GM23338 (cell line): ENCODE data around the gene TMEM63C. TPM values are rescaled to one million over a fixed set of nuclear protein-coding genes. Genes with fewer than 3 reads are reported as not detected.

ENCODE experiments used
- ATAC-seq: fragments of 200-7000 bp; cut with Tn5 transposase; 3 replicates; pipeline ENCODE4 v1.9.1; 2020
- DNase-seq: peaks from one replicate; pipeline ENCODE4 v3.0.0-alpha.2; 2015; ENCODE audit warnings: low spot score
- H2AFZ ChIP-seq: fragments of 200-600 bp; sonication (generic); 2 replicates; pipeline ENCODE4 v1.8.0; 2016; ENCODE audit warnings: antibody characterized with exemption, mild to moderate bottlenecking, moderate library complexity
- H3F3A ChIP-seq: fragments of 200-600 bp; sonication (generic); replicated peaks from 2 replicates; pipeline ENCODE4 v1.8.0; 2017; ENCODE audit warnings: antibody characterized with exemption, mixed run types, low read depth
- H3K27ac ChIP-seq: fragments of 200-600 bp; sonication (generic); 2 replicates; pipeline ENCODE4 v1.6.1; 2016; ENCODE audit warnings: low read depth
- H3K27me3 ChIP-seq: fragments of 200-600 bp; sonication (generic); 2 replicates; pipeline ENCODE4 v1.8.0; 2016; ENCODE audit warnings: mild to moderate bottlenecking, mixed run types, moderate library complexity; ENCODE audit not compliant: insufficient read depth
- H3K36me3 ChIP-seq: fragments of 200-600 bp; sonication (generic); 2 replicates; pipeline ENCODE4 v1.8.0; 2016; ENCODE audit warnings: mild to moderate bottlenecking; ENCODE audit not compliant: insufficient read depth
- H3K4me1 ChIP-seq: fragments of 200-600 bp; sonication (generic); 2 replicates; pipeline ENCODE4 v1.8.0; 2016; ENCODE audit warnings: mild to moderate bottlenecking, moderate library complexity; ENCODE audit not compliant: insufficient read depth
- H3K4me2 ChIP-seq: fragments of 200-600 bp; sonication (generic); 2 replicates; pipeline ENCODE4 v1.7.1; 2017; ENCODE audit warnings: mixed run types
- H3K4me3 ChIP-seq: fragments of 200-600 bp; sonication (generic); 2 replicates; pipeline ENCODE4 v1.6.1; 2016; ENCODE audit warnings: mixed run types
- H3K79me2 ChIP-seq: fragments of 200-600 bp; sonication (generic); replicated peaks from 2 replicates; pipeline ENCODE4 v1.8.0; 2017; ENCODE audit warnings: mild to moderate bottlenecking; ENCODE audit not compliant: insufficient read depth
- H3K9me2 ChIP-seq: fragments of 200-600 bp; sonication (generic); 2 replicates; pipeline ENCODE4 v1.8.0; 2017; ENCODE audit not compliant: insufficient read depth
- H4K20me1 ChIP-seq: fragments of 200-600 bp; sonication (generic); replicated peaks from 2 replicates; pipeline ENCODE4 v1.8.0; 2017; ENCODE audit warnings: mild to moderate bottlenecking; ENCODE audit not compliant: insufficient read depth
- H3K27ac Mint-ChIP-seq: 2 replicates; pipeline ENCODE4 v1.8.0; 2020; ENCODE audit warnings: inconsistent platforms, mild to moderate bottlenecking, moderate library complexity, mixed read lengths
- H3K27me3 Mint-ChIP-seq: 3 replicates; pipeline ENCODE4 v1.8.0; 2022; ENCODE audit warnings: low read depth, mild to moderate bottlenecking, moderate library complexity, mixed read lengths, inconsistent platforms; ENCODE audit not compliant: insufficient read depth, poor library complexity
- H3K36me3 Mint-ChIP-seq: 3 replicates; pipeline ENCODE4 v1.8.0; 2021; ENCODE audit warnings: low read depth, mild to moderate bottlenecking, inconsistent platforms, moderate library complexity, mixed read lengths
- H3K4me1 Mint-ChIP-seq: 3 replicates; pipeline ENCODE4 v1.8.0; 2020; ENCODE audit warnings: mild to moderate bottlenecking, inconsistent platforms, mixed read lengths
- H3K4me3 Mint-ChIP-seq: 3 replicates; pipeline ENCODE4 v1.8.0; 2021; ENCODE audit warnings: moderate library complexity, mild to moderate bottlenecking, inconsistent platforms, mixed read lengths
- H3K9me3 Mint-ChIP-seq: 3 replicates; pipeline ENCODE4 v1.8.0; 2020; ENCODE audit warnings: moderate library complexity, mild to moderate bottlenecking, inconsistent platforms, mixed read lengths
- CREB1 ChIP-seq: fragments of 250-450 bp; sonication (Bioruptor Pico); IDR thresholded peaks from 2 replicates; pipeline ENCODE4 v1.5.0; 2020; ENCODE audit warnings: low read depth, mild to moderate bottlenecking, moderate library complexity
- EZH2 ChIP-seq: fragments of 200-600 bp; sonication (generic); IDR thresholded peaks from one replicate; pipeline ENCODE4 v1.8.0; 2017; ENCODE audit warnings: antibody characterized with exemption, mild to moderate bottlenecking, low read depth; ENCODE audit not compliant: unreplicated experiment
- EZH2phosphoT487 ChIP-seq: fragments of 200-600 bp; sonication (generic); IDR thresholded peaks from one replicate; pipeline ENCODE4 v1.8.1; 2018; ENCODE audit warnings: antibody characterized with exemption; ENCODE audit not compliant: unreplicated experiment
- JUNB ChIP-seq: IDR thresholded peaks from one replicate; pipeline ENCODE4 v1.6.1; 2016; ENCODE audit warnings: antibody characterized with exemption; ENCODE audit not compliant: unreplicated experiment
- NANOG ChIP-seq: IDR thresholded peaks from 2 replicates; pipeline ENCODE4 v1.6.1; 2016; ENCODE audit warnings: antibody characterized with exemption, borderline replicate concordance
- POLR2AphosphoS5 ChIP-seq: IDR thresholded peaks from 2 replicates; pipeline ENCODE4 v1.6.1; 2016; ENCODE audit warnings: antibody characterized with exemption, low read depth
- STAT1 ChIP-seq: IDR thresholded peaks from one replicate; pipeline ENCODE4 v1.6.1; 2016; ENCODE audit warnings: antibody characterized with exemption; ENCODE audit not compliant: unreplicated experiment
- ZNF114 ChIP-seq: fragments of 250-450 bp; sonication (Bioruptor Pico); IDR thresholded peaks from 2 replicates; pipeline ENCODE4 v1.5.0; 2020; ENCODE audit warnings: mild to moderate bottlenecking, moderate library complexity
- ZNF331 ChIP-seq: fragments of 250-450 bp; sonication (Bioruptor Pico); IDR thresholded peaks from 2 replicates; pipeline ENCODE4 v1.5.0; 2020; ENCODE audit warnings: low read depth, mild to moderate bottlenecking, moderate library complexity
- polyA plus RNA-seq: library from polyadenylated mRNA; unstranded; fragments of >200 nt; fragmentation: Nextera tagmentation; extraction: Ambion mirVana; gene quantifications from 2 replicates; pipeline ENCODE4 v1.2.1, GENCODE V29; 2016
- total RNA-seq: library from RNA; depleted of rRNA; stranded (reverse); fragments of >200 nt; shearing (Covaris generic); gene quantifications from 2 replicates; pipeline ENCODE4 v1.2.3, GENCODE V29; 2014
- TF ChIP-seq, protein P1 (sequence below), 2 experiments: fragments of 200-600 bp in 1 of 2; sonication (generic) in 1 of 2; conservative IDR thresholded peaks; 2 replicates each; pipeline versions ENCODE4 v1.5.1 to v1.6.1; 2016 to 2017; ENCODE audit warnings: antibody characterized with exemption in 2 of 2, low read depth in 2 of 2, mild to moderate bottlenecking in 2 of 2, moderate library complexity in 1 of 2
- TF ChIP-seq, protein P2 (sequence below): fragments of 250-450 bp; sonication (Bioruptor Pico); IDR thresholded peaks from 2 replicates; pipeline ENCODE4 v1.5.0; 2020; ENCODE audit warnings: mild to moderate bottlenecking, moderate library complexity
- TF ChIP-seq, protein P3 (sequence below): IDR thresholded peaks from one replicate; pipeline ENCODE4 v1.6.1; 2018; ENCODE audit warnings: antibody characterized with exemption; ENCODE audit not compliant: unreplicated experiment
- TF ChIP-seq, protein P4 (sequence below): IDR thresholded peaks from 2 replicates; pipeline ENCODE4 v1.6.1; 2016; ENCODE audit warnings: antibody characterized with exemption

TMEM63C gene
- total and polyA plus RNA-seq, 2 experiments from 2014 or later = 2.1 to 6.3 TPM

DNA sequence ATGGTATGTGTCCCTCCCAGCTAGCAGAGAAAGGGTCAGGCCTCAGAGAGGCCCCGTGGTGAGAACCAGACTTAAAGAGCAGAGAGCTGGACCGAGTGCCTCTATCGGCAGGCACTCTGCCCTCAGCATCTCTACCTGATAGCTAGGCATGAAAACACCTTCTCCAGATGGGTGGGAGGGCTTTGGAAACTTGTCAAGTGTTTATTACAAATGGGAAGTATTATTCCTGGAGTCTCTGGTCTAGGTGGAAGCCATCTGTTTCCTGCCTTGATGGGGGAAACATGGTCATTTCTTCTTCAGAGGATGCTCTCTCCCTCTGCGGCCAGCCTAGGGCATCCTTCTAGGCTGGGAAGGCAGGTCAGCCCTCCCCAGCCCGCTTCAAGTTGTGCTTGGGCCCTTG, 2.3 kb downstream of the TMEM63C start:
- Histone ChIP-seq H3K4me1 (peaks cover 19% of the 10 kb centered on the region; the same call in 1 of the 2 replicates), H3F3A (no peaks in the 10 kb centered on the region), H3K27me3 (no peaks in the 10 kb centered on the region), H3K36me3 (no peaks in the 10 kb centered on the region), H2AFZ (no peak overlapping the region), H4K20me1 (no peaks in the 10 kb centered on the region; the same call in 1 of the 2 replicates), H3K9me2 (no peaks in the 10 kb centered on the region), H3K27ac (no peak overlapping the region), H3K4me3 (no peak overlapping the region), H3K4me2 (no peak overlapping the region), H3K79me2 (no peaks in the 10 kb centered on the region)
- no peak for TF ChIP-seq EZH2
- TF ChIP-seq, protein P1, sequence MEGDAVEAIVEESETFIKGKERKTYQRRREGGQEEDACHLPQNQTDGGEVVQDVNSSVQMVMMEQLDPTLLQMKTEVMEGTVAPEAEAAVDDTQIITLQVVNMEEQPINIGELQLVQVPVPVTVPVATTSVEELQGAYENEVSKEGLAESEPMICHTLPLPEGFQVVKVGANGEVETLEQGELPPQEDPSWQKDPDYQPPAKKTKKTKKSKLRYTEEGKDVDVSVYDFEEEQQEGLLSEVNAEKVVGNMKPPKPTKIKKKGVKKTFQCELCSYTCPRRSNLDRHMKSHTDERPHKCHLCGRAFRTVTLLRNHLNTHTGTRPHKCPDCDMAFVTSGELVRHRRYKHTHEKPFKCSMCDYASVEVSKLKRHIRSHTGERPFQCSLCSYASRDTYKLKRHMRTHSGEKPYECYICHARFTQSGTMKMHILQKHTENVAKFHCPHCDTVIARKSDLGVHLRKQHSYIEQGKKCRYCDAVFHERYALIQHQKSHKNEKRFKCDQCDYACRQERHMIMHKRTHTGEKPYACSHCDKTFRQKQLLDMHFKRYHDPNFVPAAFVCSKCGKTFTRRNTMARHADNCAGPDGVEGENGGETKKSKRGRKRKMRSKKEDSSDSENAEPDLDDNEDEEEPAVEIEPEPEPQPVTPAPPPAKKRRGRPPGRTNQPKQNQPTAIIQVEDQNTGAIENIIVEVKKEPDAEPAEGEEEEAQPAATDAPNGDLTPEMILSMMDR (conservative IDR thresholded peaks at IDR 0.05; ENCODE audit: low read depth in 2 of 2) = no peak
- no peak for TF ChIP-seq POLR2AphosphoS5
- TF ChIP-seq NANOG = no peak
- TF ChIP-seq, protein P2, sequence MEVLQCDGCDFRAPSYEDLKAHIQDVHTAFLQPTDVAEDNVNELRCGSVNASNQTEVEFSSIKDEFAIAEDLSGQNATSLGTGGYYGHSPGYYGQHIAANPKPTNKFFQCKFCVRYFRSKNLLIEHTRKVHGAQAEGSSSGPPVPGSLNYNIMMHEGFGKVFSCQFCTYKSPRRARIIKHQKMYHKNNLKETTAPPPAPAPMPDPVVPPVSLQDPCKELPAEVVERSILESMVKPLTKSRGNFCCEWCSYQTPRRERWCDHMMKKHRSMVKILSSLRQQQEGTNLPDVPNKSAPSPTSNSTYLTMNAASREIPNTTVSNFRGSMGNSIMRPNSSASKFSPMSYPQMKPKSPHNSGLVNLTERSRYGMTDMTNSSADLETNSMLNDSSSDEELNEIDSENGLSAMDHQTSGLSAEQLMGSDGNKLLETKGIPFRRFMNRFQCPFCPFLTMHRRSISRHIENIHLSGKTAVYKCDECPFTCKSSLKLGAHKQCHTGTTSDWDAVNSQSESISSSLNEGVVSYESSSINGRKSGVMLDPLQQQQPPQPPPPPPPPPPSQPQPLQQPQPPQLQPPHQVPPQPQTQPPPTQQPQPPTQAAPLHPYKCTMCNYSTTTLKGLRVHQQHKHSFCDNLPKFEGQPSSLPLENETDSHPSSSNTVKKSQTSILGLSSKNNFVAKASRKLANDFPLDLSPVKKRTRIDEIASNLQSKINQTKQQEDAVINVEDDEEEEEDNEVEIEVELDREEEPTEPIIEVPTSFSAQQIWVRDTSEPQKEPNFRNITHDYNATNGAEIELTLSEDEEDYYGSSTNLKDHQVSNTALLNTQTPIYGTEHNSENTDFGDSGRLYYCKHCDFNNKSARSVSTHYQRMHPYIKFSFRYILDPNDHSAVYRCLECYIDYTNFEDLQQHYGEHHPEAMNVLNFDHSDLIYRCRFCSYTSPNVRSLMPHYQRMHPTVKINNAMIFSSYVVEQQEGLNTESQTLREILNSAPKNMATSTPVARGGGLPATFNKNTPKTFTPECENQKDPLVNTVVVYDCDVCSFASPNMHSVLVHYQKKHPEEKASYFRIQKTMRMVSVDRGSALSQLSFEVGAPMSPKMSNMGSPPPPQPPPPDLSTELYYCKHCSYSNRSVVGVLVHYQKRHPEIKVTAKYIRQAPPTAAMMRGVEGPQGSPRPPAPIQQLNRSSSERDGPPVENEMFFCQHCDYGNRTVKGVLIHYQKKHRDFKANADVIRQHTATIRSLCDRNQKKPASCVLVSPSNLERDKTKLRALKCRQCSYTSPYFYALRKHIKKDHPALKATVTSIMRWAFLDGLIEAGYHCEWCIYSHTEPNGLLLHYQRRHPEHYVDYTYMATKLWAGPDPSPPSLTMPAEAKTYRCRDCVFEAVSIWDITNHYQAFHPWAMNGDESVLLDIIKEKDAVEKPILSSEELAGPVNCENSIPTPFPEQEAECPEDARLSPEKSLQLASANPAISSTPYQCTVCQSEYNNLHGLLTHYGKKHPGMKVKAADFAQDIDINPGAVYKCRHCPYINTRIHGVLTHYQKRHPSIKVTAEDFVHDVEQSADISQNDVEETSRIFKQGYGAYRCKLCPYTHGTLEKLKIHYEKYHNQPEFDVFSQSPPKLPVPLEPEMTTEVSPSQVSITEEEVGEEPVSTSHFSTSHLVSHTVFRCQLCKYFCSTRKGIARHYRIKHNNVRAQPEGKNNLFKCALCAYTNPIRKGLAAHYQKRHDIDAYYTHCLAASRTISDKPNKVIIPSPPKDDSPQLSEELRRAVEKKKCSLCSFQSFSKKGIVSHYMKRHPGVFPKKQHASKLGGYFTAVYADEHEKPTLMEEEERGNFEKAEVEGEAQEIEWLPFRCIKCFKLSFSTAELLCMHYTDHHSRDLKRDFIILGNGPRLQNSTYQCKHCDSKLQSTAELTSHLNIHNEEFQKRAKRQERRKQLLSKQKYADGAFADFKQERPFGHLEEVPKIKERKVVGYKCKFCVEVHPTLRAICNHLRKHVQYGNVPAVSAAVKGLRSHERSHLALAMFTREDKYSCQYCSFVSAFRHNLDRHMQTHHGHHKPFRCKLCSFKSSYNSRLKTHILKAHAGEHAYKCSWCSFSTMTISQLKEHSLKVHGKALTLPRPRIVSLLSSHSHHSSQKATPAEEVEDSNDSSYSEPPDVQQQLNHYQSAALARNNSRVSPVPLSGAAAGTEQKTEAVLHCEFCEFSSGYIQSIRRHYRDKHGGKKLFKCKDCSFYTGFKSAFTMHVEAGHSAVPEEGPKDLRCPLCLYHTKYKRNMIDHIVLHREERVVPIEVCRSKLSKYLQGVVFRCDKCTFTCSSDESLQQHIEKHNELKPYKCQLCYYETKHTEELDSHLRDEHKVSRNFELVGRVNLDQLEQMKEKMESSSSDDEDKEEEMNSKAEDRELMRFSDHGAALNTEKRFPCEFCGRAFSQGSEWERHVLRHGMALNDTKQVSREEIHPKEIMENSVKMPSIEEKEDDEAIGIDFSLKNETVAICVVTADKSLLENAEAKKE (CRISPR knock-in tag) = no peak
- TF ChIP-seq ZNF114 = no peak
- TF ChIP-seq EZH2phosphoT487 = no peak
- TF ChIP-seq ZNF331 (CRISPR knock-in tag) = no peak
- TF ChIP-seq STAT1 = no peak
- TF ChIP-seq, protein P3, sequence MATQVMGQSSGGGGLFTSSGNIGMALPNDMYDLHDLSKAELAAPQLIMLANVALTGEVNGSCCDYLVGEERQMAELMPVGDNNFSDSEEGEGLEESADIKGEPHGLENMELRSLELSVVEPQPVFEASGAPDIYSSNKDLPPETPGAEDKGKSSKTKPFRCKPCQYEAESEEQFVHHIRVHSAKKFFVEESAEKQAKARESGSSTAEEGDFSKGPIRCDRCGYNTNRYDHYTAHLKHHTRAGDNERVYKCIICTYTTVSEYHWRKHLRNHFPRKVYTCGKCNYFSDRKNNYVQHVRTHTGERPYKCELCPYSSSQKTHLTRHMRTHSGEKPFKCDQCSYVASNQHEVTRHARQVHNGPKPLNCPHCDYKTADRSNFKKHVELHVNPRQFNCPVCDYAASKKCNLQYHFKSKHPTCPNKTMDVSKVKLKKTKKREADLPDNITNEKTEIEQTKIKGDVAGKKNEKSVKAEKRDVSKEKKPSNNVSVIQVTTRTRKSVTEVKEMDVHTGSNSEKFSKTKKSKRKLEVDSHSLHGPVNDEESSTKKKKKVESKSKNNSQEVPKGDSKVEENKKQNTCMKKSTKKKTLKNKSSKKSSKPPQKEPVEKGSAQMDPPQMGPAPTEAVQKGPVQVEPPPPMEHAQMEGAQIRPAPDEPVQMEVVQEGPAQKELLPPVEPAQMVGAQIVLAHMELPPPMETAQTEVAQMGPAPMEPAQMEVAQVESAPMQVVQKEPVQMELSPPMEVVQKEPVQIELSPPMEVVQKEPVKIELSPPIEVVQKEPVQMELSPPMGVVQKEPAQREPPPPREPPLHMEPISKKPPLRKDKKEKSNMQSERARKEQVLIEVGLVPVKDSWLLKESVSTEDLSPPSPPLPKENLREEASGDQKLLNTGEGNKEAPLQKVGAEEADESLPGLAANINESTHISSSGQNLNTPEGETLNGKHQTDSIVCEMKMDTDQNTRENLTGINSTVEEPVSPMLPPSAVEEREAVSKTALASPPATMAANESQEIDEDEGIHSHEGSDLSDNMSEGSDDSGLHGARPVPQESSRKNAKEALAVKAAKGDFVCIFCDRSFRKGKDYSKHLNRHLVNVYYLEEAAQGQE = no peak
- TF ChIP-seq JUNB = no peak
- TF ChIP-seq CREB1 (CRISPR knock-in tag) = no peak
- TF ChIP-seq, protein P4, sequence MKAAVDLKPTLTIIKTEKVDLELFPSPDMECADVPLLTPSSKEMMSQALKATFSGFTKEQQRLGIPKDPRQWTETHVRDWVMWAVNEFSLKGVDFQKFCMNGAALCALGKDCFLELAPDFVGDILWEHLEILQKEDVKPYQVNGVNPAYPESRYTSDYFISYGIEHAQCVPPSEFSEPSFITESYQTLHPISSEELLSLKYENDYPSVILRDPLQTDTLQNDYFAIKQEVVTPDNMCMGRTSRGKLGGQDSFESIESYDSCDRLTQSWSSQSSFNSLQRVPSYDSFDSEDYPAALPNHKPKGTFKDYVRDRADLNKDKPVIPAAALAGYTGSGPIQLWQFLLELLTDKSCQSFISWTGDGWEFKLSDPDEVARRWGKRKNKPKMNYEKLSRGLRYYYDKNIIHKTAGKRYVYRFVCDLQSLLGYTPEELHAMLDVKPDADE = no peak
- H3K9me3 Mint-ChIP-seq = no peaks in the 10 kb centered on the region
- peaks cover 27% of the 10 kb centered on the region for H3K27me3 Mint-ChIP-seq
- no peaks in the 10 kb centered on the region for H3K36me3 Mint-ChIP-seq
- no peak overlapping the region for H3K27ac Mint-ChIP-seq
- H3K4me3 Mint-ChIP-seq = no peak overlapping the region
- H3K4me1 Mint-ChIP-seq = peaks cover 22% of the 10 kb centered on the region
- DNase-seq (no peak), ATAC-seq (no peak)
